DMS114 treated with DMSO at 0.1 percent for 48 hours (cell line): ENCODE measurements around the gene CFAP298.

Experiments
- DNase-seq: peaks from one replicate; lab custom pipeline; 2025; ENCODE audit not compliant: unreplicated experiment; lab: John Stamatoyannopoulos, UW

CFAP298 gene

GRCh38 chr21:32599526-32599925 lies 12.7 kb downstream of the CFAP298 start:
- DNase-seq, result no peak

- no peak for DNase-seq
Measured at GRCh38 chr21:32599091-32599490, 13.1 kb downstream of the CFAP298 start.

DNA sequence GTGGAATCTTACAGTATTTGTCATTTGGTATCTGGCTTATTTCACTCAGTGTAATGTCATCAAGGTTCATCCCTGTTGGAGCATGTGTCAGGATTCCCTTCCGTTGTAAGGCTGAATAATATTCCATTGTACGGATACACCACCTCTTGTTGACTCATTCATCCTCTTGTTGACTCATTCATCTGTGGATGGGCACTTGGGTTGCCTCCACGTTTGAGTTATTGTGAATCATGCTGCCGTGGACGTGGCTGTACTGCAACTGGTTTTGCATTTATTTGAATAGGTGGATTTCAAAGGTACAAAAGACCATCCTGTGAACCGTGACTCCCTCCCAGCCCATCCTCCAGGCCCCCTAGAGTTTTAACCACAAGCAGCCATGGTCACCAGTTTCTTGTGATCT lies 15.0 kb downstream of the CFAP298 start:
- DNase-seq, result no peak

- DNase-seq, result no peak
Measured at GRCh38 chr21:32595431-32595830, 16.7 kb downstream of the CFAP298 start.

DNA sequence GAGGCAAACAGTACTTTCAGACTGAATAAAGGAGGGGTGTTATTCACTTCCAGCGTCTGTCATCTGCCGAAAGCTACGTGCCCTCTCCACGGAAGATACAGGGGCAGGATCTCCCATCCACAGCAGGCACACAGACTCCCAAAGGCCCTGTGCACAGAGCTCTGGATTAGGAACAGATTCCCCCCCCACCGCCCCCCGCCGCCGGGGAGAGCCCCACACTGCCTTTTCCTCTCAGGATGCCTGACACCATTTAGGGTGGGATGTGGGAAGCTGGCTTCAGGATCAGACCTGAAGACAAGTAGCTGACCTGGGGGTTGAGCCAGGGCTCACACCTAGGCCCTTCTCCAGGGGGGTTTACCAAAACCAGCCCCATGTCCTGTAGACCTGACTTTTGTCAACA lies 18.5 kb downstream of the CFAP298 start:
- DNase-seq, result no peak

- no peak for DNase-seq
Measured at GRCh38 chr21:32592929-32593502, 19.2 kb downstream of the CFAP298 start.

DNA sequence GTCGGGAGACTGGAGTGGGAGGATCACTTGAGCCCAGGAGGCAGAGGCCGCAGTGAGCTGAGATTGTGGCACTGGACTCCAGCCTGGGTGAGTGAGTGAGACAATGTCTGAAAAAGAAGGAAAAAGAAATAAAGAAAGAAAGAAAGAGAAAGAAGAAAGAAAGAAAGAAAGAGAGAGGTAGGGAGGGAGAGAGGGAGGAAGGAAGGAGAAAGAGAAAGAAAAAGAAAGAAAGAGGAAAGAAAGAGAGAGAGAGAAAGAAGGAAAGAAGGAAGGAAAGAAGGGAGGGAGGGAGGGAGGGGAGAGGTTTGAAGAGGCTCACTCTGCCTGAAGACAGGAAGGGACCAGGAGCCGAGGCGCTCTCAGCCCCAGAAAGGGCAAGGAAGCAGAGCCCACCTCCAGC lies 22.0 kb downstream of the CFAP298 start:
- no peak for DNase-seq

DNA sequence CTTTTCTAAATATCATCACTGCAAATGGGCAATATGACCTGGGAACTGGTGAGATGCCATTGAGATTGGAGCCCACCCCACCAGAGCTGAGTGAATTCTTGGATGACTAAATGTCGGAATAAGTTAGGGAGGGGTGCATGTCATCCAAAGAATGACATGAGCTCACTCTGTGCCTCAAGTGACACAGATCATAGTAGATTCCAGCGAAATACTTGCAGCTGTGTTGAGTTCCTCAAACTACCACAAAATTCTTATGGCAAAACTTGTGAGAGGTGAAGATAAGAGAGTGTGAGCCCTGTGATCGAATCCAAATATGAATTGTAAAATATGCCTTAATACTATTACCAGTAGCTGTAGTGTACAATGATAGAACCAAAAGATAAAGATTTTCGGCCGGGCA lies 24.5 kb downstream of the CFAP298 start:
- DNase-seq, result no peak

DNA sequence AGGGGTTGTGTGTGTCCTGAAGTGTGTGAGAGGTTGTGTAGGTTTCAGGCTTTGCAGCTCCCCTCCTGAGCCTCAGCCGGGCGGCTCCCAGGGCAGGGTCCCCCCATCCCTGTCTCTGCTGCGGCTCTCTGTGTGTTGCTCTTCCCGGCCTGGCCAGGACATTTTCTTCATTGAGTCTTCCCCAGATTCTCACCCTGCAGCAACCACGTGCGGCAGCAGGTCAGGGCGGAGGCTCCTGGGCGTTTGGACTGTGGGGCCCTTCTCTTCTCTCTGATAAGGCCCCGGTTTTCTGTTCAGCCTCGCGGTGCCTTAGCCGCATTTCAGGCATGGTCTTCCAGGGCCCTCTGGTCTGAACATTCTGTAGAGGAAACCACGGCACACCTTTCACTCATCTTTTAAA lies 25.1 kb downstream of the CFAP298 start:
- DNase-seq, result no peak

- DNase-seq, result no peak
Measured at GRCh38 chr21:32585970-32586369, 26.2 kb downstream of the CFAP298 start.

GRCh38 chr21:32585042-32585710 lies 27.0 kb downstream of the CFAP298 start, which contains the start of gene TCP10L:
Gene TCP10L (minus strand): TSS chr21:32585523. CDS start chr21:32584304, 1,219 bp downstream.
- no peak for DNase-seq

GRCh38 chr21:32584472-32584871 lies 27.7 kb downstream of the CFAP298 start:
- DNase-seq, result no peak

DNA sequence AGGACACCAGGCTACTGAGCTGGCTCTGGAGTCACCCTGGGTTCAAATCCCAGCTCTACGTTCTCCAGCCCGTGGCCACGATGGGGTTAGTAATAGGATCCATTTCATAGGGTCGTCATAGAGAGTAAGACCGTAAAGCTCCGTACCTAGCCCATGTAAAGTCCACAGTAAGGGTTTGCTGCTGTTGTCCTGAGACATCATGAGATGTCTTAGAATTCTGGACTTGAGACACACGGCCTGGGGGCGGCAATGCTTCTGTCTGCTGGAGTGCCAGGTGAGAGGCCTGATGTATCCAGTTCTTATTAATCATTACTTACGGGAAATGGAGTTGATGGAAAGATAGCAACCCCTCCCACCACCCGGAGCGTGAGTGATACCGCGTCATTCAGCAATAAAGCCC lies 30.4 kb downstream of the CFAP298 start:
- no peak for DNase-seq

DNA sequence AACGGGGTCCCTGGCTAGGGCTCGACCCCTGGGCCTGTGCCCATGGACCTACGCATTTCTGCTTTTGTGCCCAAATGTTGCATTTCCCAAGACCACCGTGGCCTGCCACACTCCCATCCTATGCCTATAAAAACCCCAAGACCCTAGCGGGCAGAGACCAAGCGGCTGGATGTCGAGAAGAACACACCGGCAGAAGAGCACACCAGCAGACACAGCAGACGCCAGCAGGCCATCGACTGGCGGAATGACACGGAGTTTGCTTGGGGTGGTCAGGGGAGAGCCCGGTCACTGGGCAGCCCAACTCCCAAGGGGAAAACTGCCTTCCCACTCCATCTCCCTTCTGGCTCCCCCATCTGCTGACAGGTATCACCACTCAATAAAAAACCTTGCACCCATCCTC lies 31.2 kb downstream of the CFAP298 start:
- no peak for DNase-seq

DNA sequence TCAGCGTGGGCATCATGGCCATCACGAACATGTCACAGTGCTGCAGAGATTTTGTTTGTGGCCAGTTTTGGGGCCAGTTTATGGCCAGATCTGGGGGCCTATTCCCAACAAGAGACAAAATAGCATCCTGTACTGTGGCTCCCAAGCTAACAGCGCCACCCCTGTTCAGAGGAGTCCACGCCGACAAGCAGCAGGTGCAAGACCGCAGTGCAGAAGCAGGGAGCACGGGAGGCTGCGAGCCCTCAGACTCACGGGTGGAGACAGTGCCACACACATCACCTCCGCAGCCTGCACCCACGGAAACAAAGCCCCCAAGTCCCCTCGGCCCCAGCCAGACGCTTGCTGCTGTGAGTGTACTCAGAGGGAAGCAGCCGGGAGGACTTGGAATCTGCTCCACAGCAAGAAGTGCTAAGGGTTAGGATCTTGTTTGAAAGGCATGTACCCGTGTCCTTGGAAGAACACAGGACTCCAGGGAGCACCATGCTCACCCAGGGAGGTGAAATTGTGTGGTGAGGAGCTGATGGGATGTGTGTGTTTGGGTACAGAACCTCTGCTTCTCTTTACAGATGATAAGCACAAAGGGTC lies 34.0 kb downstream of the CFAP298 start:
- DNase-seq, result no peak

DNA sequence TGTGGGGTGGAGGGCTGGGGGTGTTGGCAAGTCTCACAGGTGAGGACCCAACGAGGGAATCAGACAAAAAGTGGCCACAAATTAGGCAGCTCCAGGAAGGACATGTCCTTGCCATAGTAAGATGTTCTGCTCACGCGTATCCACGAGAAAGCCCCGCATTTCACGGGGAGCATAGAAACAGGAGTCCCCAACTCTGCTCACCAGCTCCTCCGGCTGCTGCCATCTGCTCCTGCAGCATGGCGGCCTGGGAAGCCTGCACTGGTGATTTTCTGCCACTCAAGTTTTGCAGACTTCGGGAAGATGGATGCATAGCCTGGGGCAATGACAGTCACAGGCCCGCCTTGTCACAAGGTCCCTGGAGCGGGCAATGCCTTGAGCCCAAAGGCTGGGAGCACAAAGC lies 36.2 kb downstream of the CFAP298 start:
- DNase-seq, result no peak

DNA sequence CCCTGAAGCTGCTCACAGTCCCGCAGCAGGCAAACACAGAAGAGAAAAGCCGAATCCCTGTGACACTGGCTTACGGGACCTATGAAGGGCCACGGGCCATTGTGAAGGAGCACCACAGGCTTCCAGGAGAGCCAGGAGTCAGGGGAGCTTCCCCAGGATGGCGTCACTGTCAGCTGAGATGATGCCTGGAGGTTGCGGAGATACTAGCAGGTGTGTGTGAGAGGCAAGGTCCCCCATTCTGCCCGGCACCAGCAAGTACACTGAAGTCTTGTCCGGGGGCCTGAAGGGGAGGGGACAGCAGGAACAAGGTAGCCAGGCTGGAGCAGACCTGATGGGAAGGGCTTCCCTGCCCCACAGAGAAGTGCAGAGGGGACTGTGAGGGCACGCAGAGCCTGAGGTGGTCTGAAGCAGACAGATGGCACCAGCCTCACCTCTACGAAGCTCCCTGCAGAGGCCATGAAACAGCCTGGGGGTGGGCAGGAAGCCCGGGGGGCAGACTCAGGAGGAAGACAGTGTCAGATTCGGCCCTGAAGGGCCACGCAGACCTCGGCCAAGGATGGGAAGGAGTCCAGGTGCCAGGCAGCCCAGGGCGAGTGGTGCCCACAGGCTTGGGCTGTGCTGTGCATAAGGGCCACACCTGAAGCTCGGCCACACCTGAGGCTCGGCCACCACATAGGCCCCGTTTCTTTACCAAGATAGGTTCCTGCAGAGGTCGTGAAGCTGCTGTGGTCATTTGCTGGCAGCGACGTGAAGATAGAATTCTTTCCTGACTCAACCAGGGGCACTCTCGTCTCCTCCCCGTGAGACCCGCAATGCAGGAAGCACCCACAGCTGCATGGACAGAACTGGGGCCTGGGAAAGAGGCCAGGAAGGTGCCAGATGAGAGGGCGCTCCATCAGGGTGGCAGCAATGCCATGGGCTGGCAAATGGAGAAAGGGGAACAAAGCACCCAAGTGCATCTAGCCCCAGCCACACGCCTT lies 36.9 kb downstream of the CFAP298 start:
- DNase-seq, result no peak

GRCh38 chr21:32572574-32573420 lies 39.4 kb downstream of the CFAP298 start:
- DNase-seq, result no peak

DNA sequence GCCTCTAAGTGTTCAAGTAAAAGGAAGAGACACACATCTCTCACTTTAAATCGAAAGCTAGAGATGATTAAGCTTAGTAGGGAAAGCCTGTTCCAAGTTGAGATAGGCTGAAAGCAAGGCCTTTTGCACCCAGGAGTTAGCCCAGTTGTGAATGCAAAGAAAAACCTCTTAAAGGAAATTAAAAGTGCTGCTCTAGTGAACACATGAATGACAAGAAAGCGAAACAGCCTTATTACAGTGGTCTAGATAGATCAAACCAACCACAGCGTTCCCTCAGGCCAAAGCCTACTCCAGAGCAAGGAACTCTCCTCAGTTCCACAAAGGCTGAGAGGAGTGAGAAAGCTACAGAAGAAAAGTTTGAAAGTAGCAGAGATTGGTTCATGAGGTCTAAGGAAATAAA lies 41.7 kb downstream of the CFAP298 start:
- no peak for DNase-seq
